MCF 10A (cell line): ENCODE results near the gene SLC13A3. TPM values are rescaled to one million over a fixed set of nuclear protein-coding genes. Genes with fewer than 3 reads are reported as not detected.

Source experiments
- BruUV-seq: library from RNA; stranded (reverse); fragments of 400-500 nt; replicated peaks from 2 replicates; lab custom pipeline; 2021; lab: Mats Ljungman, UMichigan
- CTCF ChIA-PET: fragments of 300-600 bp; sonication (Branson Sonifier 250); formaldehyde crosslinking; extraction: SDS; loops from one replicate; lab custom pipeline; 2021; ENCODE audit warnings: antibody characterized with exemption, inconsistent platforms; lab: Yijun Ruan, JAX
- POLR2A ChIA-PET: fragments of 300-600, 350-650 bp; sonication (Branson Sonifier 250); formaldehyde crosslinking; extraction: SDS; loops from one replicate; lab custom pipeline; 2020; ENCODE audit warnings: antibody characterized with exemption, inconsistent platforms; lab: Yijun Ruan, JAX
- DNase-seq: peaks from one replicate; pipeline ENCODE4 v3.0.0-alpha.2; 2018; ENCODE audit not compliant: unreplicated experiment
- H3K27ac Mint-ChIP-seq: one replicate; pipeline ENCODE4 v1.8.0; 2022; ENCODE audit warnings: mild to moderate bottlenecking, low read depth, mixed read lengths; ENCODE audit not compliant: unreplicated experiment
- H3K27me3 Mint-ChIP-seq: one replicate; pipeline ENCODE4 v1.8.0; 2022; ENCODE audit warnings: mixed read lengths; ENCODE audit not compliant: insufficient read depth, unreplicated experiment
- H3K36me3 Mint-ChIP-seq: one replicate; pipeline ENCODE4 v1.8.0; 2022; ENCODE audit warnings: mild to moderate bottlenecking, moderate library complexity, mixed read lengths; ENCODE audit not compliant: insufficient read depth, unreplicated experiment
- H3K4me1 Mint-ChIP-seq: one replicate; pipeline ENCODE4 v1.8.0; 2022; ENCODE audit warnings: mixed read lengths; ENCODE audit not compliant: insufficient read depth, unreplicated experiment
- H3K4me3 Mint-ChIP-seq: one replicate; pipeline ENCODE4 v1.8.0; 2022; ENCODE audit warnings: mild to moderate bottlenecking, moderate library complexity, mixed read lengths; ENCODE audit not compliant: unreplicated experiment
- H3K9me3 Mint-ChIP-seq: one replicate; pipeline ENCODE4 v1.8.0; 2022; ENCODE audit warnings: mixed read lengths; ENCODE audit not compliant: unreplicated experiment
- CTCF ChIP-seq: fragments of 200-600 bp; IDR thresholded peaks from one replicate; pipeline ENCODE4 v1.8.0; 2022; ENCODE audit warnings: antibody characterized with exemption, mild to moderate bottlenecking; ENCODE audit not compliant: unreplicated experiment
- intact Hi-C: fragments of 100-400 bp; cut with micrococcal nuclease; formaldehyde crosslinking; loops from 2 replicates; pipeline ENCODE4 v1.14.1; 2022
- total RNA-seq: library from RNA; stranded (reverse); gene quantifications from 2 replicates; pipeline ENCODE4 v1.2.3, GENCODE V29; 2022

The SLC13A3 gene
- total RNA-seq, 1 experiment from 2014 or later, result not detected

- TF ChIP-seq CTCF, result no peak
- CTCF ChIA-PET, result no interaction called here
- Mint-ChIP-seq H3K27me3 (peaks cover 50% of the 10 kb centered on the region), H3K4me1 (no peaks in the 10 kb centered on the region), H3K27ac (no peak overlapping the region), H3K9me3 (no peaks in the 10 kb centered on the region), H3K36me3 (no peaks in the 10 kb centered on the region), H3K4me3 (no peak overlapping the region)
- BruUV-seq, result no TSS peak
- intact Hi-C loops, result no loop called here
- POLR2A ChIA-PET, result interaction anchor here (0.5 kb wide), 1 partner anchor 11 kb away, joined by 3 read pairs; no protein-coding TSS in a partner anchor
- no peak for DNase-seq
Measured at GRCh38 chr20:46641424-46641823, 9.8 kb downstream of the SLC13A3 start.

DNA sequence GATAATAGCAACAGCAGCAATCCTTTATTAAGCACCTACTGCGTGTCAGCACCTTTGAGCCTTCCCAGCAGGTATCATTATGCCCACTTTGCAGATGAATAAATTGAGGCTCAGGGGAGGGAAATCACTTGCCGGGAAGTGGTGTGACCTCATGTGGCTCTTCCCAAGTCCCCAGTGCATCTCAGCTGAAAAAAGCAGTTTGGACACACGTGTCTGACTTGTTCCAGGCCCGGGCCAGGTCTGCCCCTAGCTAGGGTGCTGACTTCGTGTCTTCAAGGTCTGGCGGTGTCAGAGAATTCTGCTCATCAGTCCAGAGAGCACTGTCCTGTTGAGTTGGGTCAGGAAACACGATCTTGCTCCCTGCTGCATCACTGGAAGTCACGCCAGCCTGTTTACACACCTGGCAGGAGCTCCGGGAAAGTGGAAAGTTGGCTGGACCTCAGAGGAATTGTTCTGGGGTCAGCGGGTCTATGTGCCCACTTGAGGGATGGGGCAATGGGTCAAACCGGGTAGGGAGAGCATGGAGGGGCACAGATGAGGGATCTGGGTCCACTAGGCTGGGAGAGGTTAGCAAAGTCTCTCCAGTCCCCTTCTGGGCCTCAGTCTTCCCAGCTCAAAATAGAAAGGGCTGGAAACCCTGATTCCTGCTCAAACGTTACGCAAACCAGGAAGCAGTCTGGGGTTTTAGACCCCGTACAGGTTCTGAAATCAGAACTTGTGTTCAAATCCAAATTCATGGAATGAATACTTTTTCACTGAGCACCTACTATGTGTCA, 10.5 kb downstream of the SLC13A3 start:
- Mint-ChIP-seq H3K4me1 (no peaks in the 10 kb centered on the region), H3K27ac (no peak overlapping the region), H3K4me3 (no peak overlapping the region), H3K27me3 (peaks cover 43% of the 10 kb centered on the region), H3K9me3 (no peaks in the 10 kb centered on the region), H3K36me3 (no peaks in the 10 kb centered on the region)
- intact Hi-C loops, result no loop called here
- ChIA-PET POLR2A (interaction anchor here (0.5 kb wide), 1 partner anchor 10 kb away, joined by 3 read pairs; no protein-coding TSS in a partner anchor), CTCF (interaction anchor here (1.0 kb wide), 1 partner anchor 869 kb away, joined by 4 read pairs; no protein-coding TSS in a partner anchor)
- DNase-seq, result no peak
- TF ChIP-seq CTCF, result no peak
- BruUV-seq, result no TSS peak

GRCh38 chr20:46640044-46640443, 11.2 kb downstream of the SLC13A3 start:
- Mint-ChIP-seq H3K27me3 (peaks cover 36% of the 10 kb centered on the region), H3K4me3 (no peak overlapping the region), H3K9me3 (no peaks in the 10 kb centered on the region), H3K36me3 (no peaks in the 10 kb centered on the region), H3K4me1 (no peaks in the 10 kb centered on the region), H3K27ac (no peak overlapping the region)
- no TSS peak for BruUV-seq
- no peak for DNase-seq
- no peak for TF ChIP-seq CTCF
- POLR2A ChIA-PET, result no interaction called here
- intact Hi-C loops, result no loop called here
- CTCF ChIA-PET, result interaction anchor here (1.0 kb wide), 1 partner anchor 868 kb away, joined by 4 read pairs; no protein-coding TSS in a partner anchor

DNA sequence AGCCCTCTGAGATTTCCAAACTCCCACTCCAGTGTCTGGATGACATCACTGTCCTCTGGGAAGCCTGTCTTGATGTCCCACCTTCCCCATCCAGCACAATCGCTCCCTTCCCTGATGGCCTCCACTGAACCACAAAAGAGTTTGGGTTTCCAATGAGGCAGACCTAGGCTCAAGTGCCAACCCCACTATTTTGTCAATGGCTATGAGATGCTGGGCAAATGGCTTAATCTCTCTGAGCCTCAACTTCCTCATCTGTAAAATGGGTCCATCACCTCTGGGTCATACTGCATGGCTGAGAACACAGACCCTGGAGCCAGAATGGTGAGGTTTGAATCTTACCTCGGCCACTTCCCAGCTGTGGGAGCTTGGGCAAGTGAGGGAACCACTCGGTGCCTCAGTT, 11.7 kb downstream of the SLC13A3 start:
- H3K27ac Mint-ChIP-seq, result no peak overlapping the region
- POLR2A ChIA-PET, result no interaction called here
- no peaks in the 10 kb centered on the region for H3K36me3 Mint-ChIP-seq
- peaks cover 31% of the 10 kb centered on the region for H3K27me3 Mint-ChIP-seq
- intact Hi-C loops, result no loop called here
- DNase-seq, result no peak
- no peak overlapping the region for H3K4me3 Mint-ChIP-seq
- no peaks in the 10 kb centered on the region for H3K4me1 Mint-ChIP-seq
- CTCF ChIA-PET, result no interaction called here
- H3K9me3 Mint-ChIP-seq, result no peaks in the 10 kb centered on the region
- BruUV-seq, result no TSS peak
- TF ChIP-seq CTCF, result no peak
